Activated CD4-positive, alpha-beta T cell treated with anti-CD3 and anti-CD28 coated beads, Interleukin-2, amount 10 ng/mL, durations not matched to agents 7 days and 5 days (primary cell): ENCODE data around the gene TMEM35A. TPM values are rescaled to one million over a fixed set of nuclear protein-coding genes. Genes with fewer than 3 reads are reported as not detected.
A peak's percentile ranks its signal among the peaks of the same experiment; 100 is the strongest.
"Not testable (repeated sequence)": the region's sequence is repeated elsewhere in the genome, so short reads cannot be mapped to it uniquely, and the experiment has no call there.

Source experiments
- CTCF ChIA-PET: fragments of 350-600 bp; sonication (Branson Sonifier 250); formaldehyde crosslinking; loops from one replicate; lab custom pipeline; 2021; ENCODE audit warnings: antibody characterized with exemption; lab: Charles Lee
- POLR2A ChIA-PET: fragments of 350-600 bp; sonication (Branson Sonifier 250); formaldehyde crosslinking; loops from one replicate; lab custom pipeline; 2021; ENCODE audit warnings: antibody characterized with exemption; lab: Charles Lee
- DNase-seq: peaks from one replicate; pipeline ENCODE4 v3.0.0-alpha.2; 2020
- H3K27ac Mint-ChIP-seq: one replicate; pipeline ENCODE4 v1.8.0; 2021; ENCODE audit warnings: mild to moderate bottlenecking, moderate library complexity, mixed read lengths
- H3K27me3 Mint-ChIP-seq: one replicate; pipeline ENCODE4 v1.8.0; 2021; ENCODE audit warnings: mixed read lengths
- H3K36me3 Mint-ChIP-seq: one replicate; pipeline ENCODE4 v1.8.0; 2021; ENCODE audit warnings: low read depth, mixed read lengths
- H3K4me1 Mint-ChIP-seq: one replicate; pipeline ENCODE4 v1.8.0; 2021; ENCODE audit warnings: mixed read lengths
- H3K4me3 Mint-ChIP-seq: one replicate; pipeline ENCODE4 v1.8.0; 2021; ENCODE audit warnings: mild to moderate bottlenecking, moderate library complexity, mixed read lengths
- H3K9me3 Mint-ChIP-seq: one replicate; pipeline ENCODE4 v1.8.0; 2021; ENCODE audit warnings: mixed read lengths
- total RNA-seq, 2 experiments: library from RNA; stranded (reverse); gene quantifications; one replicate each; pipeline ENCODE4 v1.2.3, GENCODE V29; 2021

Gene TMEM35A
- not detected for total RNA-seq

- no peaks in the 10 kb centered on the region for H3K9me3 Mint-ChIP-seq
- no peak within 1 kb of the TSS for H3K27ac Mint-ChIP-seq
- H3K27me3 Mint-ChIP-seq: peaks cover 23% of the 10 kb centered on the region
- H3K4me3 Mint-ChIP-seq: no peak within 1 kb of the TSS
- no peaks in the 10 kb centered on the region for H3K4me1 Mint-ChIP-seq
- ChIA-PET POLR2A (no interaction called here), CTCF (interaction anchor here (0.6 kb wide), 1 partner anchor 29 kb away, joined by 3 read pairs; no protein-coding TSS in a partner anchor)
- no peaks in the 10 kb centered on the region for H3K36me3 Mint-ChIP-seq
- no peak for DNase-seq
Observed at GRCh38 chrX:101078716-101079598, at the start of gene TMEM35A. Gene TMEM35A (plus strand): TSS chrX:101078879. CDS start chrX:101079003, 124 bp downstream.

GRCh38 chrX:101029665-101030064, 49.0 kb upstream of the TMEM35A start:
- Mint-ChIP-seq H3K27me3 (no peaks in the 10 kb centered on the region), H3K36me3 (peaks cover 33% of the 10 kb centered on the region), H3K4me3 (no peak overlapping the region), H3K4me1 (peaks cover 5% of the 10 kb centered on the region), H3K9me3 (no peaks in the 10 kb centered on the region), H3K27ac (no peak overlapping the region)
- DNase-seq: no peak
- ChIA-PET CTCF (no interaction called here), POLR2A (no interaction called here)

- POLR2A ChIA-PET: no interaction called here
- peaks cover 24% of the 10 kb centered on the region for H3K36me3 Mint-ChIP-seq
- H3K27me3 Mint-ChIP-seq: no peaks in the 10 kb centered on the region
- no peaks in the 10 kb centered on the region for H3K4me1 Mint-ChIP-seq
- H3K9me3 Mint-ChIP-seq: no peaks in the 10 kb centered on the region
- H3K4me3 Mint-ChIP-seq: no peak overlapping the region
- DNase-seq: no peak
- CTCF ChIA-PET: no interaction called here
- no peak overlapping the region for H3K27ac Mint-ChIP-seq
Observed at GRCh38 chrX:101037231-101037630, 41.4 kb upstream of the TMEM35A start.

DNA sequence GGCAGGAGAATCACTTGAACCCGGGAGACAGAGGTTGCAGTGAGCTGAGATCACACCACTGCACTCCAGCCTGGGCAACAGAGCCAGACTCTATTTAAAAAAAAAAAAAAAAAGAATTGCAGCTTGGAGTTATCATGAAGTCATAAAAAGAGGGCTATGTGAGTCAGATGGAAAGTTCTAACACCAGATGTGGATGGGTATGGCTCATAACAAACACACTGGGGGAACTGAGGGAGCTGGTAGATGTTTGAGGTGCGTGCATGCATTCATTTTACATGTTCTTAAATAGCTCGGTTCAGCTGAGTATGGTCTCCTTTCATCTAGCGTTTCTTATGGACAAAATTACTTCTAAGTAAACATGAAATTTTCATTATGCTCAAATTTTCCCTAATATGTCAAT, 38.5 kb upstream of the TMEM35A start:
- DNase-seq: no peak
- Mint-ChIP-seq H3K36me3 (peaks cover 26% of the 10 kb centered on the region), H3K4me1 (peaks cover 2% of the 10 kb centered on the region), H3K9me3 (no peaks in the 10 kb centered on the region), H3K27ac (no peak overlapping the region), H3K4me3 (no peak overlapping the region), H3K27me3 (no peaks in the 10 kb centered on the region)
- ChIA-PET POLR2A (no interaction called here), CTCF (interaction anchor here (0.5 kb wide), 1 partner anchor 50 kb away, joined by 4 read pairs; no protein-coding TSS in a partner anchor)

- Mint-ChIP-seq H3K27me3 (no peaks in the 10 kb centered on the region), H3K27ac (peak overlapping the region; percentile 97), H3K36me3 (peaks cover 10% of the 10 kb centered on the region), H3K4me3 (peak overlapping the region; percentile 75), H3K4me1 (peaks cover 18% of the 10 kb centered on the region), H3K9me3 (no peaks in the 10 kb centered on the region)
- ChIA-PET CTCF (interaction anchor here (1.2 kb wide), 1 partner anchor 13 kb away, joined by 3 read pairs; no protein-coding TSS in a partner anchor), POLR2A (interaction anchor here (0.7 kb wide), 1 partner anchor 47 kb away, joined by 4 read pairs; the partner anchor contains the start of gene CENPI)
- no peak for DNase-seq
Observed at GRCh38 chrX:101051153-101051548, 27.5 kb upstream of the TMEM35A start.

- POLR2A ChIA-PET: no interaction called here
- H3K9me3 Mint-ChIP-seq: no peaks in the 10 kb centered on the region
- CTCF ChIA-PET: interaction anchor here (1.2 kb wide), 1 partner anchor 14 kb away, joined by 3 read pairs; no protein-coding TSS in a partner anchor
- H3K4me3 Mint-ChIP-seq: peak within 1 kb of the TSS; percentile 75
- peaks cover 10% of the 10 kb centered on the region for H3K36me3 Mint-ChIP-seq
- H3K27me3 Mint-ChIP-seq: no peaks in the 10 kb centered on the region
- peak within 1 kb of the TSS; percentile 97 for H3K27ac Mint-ChIP-seq
- DNase-seq: peak; percentile 88
- H3K4me1 Mint-ChIP-seq: peaks cover 21% of the 10 kb centered on the region
Observed at GRCh38 chrX:101051549-101052302, 27.0 kb upstream of the TMEM35A start, which contains the start of gene TRMT2B. Gene TRMT2B (minus strand): TSS chrX:101052111. CDS start chrX:101042289, 9,822 bp downstream.

DNA sequence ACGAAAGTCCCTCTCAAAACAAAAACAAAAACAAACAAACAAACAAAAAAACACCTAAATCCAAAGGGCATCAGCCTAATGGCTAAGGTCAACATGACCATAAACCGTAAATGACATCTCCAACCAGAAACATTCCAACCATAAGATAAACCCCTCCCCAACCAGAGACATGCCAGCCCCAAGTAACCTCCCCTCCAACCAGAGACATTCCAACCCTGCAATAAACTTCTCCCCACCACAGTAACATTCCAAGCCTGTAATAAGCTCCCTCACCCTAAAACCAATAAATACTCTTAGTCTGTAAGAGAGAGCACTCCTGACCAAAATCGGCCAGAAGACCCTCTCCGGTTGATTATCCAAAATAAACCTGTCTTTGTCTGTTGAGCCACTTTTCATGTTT, 22.1 kb upstream of the TMEM35A start:
- CTCF ChIA-PET: interaction anchor here (1.0 kb wide), 1 partner anchor 23 kb away, joined by 3 read pairs; no protein-coding TSS in a partner anchor
- H3K4me3 Mint-ChIP-seq, H3K27ac Mint-ChIP-seq, DNase-seq, H3K9me3 Mint-ChIP-seq, H3K27me3 Mint-ChIP-seq, H3K36me3 Mint-ChIP-seq, POLR2A ChIA-PET: not testable (repeated sequence)
- H3K4me1 Mint-ChIP-seq: peaks cover 16% of the 10 kb centered on the region

- DNase-seq: no peak
- ChIA-PET CTCF (interaction anchor here (1.0 kb wide), 1 partner anchor 24 kb away, joined by 3 read pairs; no protein-coding TSS in a partner anchor), POLR2A (no interaction called here)
- H3K9me3 Mint-ChIP-seq: no peaks in the 10 kb centered on the region
- no peak overlapping the region for H3K4me3 Mint-ChIP-seq
- no peaks in the 10 kb centered on the region for H3K36me3 Mint-ChIP-seq
- no peak overlapping the region for H3K27ac Mint-ChIP-seq
- peaks cover 13% of the 10 kb centered on the region for H3K4me1 Mint-ChIP-seq
- H3K27me3 Mint-ChIP-seq: no peaks in the 10 kb centered on the region
Observed at GRCh38 chrX:101057093-101057714, 21.5 kb upstream of the TMEM35A start.

GRCh38 chrX:101062176-101062575, 16.5 kb upstream of the TMEM35A start:
- no peaks in the 10 kb centered on the region for H3K9me3 Mint-ChIP-seq

DNA sequence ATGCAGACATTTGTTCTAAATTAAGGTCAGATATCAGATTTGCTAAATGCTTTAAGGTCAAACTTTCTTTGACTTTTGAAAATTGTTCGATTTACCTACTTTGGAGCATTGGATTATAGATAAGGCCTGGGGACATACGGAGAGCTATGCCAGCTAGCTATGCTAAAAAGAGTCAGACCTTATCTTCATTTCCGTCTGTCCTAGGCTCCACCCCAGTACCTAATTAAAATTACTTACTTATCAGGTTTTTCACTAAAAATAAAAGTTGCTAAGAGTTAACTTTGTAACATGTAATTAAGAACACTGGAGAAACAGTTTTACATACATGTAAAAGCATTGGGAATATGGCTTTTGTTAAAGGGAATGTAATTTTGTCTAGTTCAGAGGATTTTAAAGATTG, 7.1 kb upstream of the TMEM35A start:
- ChIA-PET CTCF (interaction anchor here (0.6 to 0.8 kb wide), 2 partner anchors 17 to 111 kb away, joined by 3 read pairs; no protein-coding TSS in a partner anchor), POLR2A (interaction anchor here (0.6 kb wide), 1 partner anchor 12 kb away, joined by 4 read pairs; no protein-coding TSS in a partner anchor)
- DNase-seq: no peak
- Mint-ChIP-seq H3K4me3 (no peak overlapping the region), H3K9me3 (no peaks in the 10 kb centered on the region), H3K4me1 (no peaks in the 10 kb centered on the region), H3K27me3 (no peaks in the 10 kb centered on the region), H3K27ac (no peak overlapping the region), H3K36me3 (no peaks in the 10 kb centered on the region)

More at GRCh38 chrX:101062176-101062575, 16.5 kb upstream of the TMEM35A start:
- CTCF ChIA-PET: no interaction called here
- no peak overlapping the region for H3K27ac Mint-ChIP-seq
- no peak for DNase-seq
- POLR2A ChIA-PET: no interaction called here
- H3K4me1 Mint-ChIP-seq: peaks cover 2% of the 10 kb centered on the region
- H3K36me3 Mint-ChIP-seq: no peaks in the 10 kb centered on the region
- no peak overlapping the region for H3K4me3 Mint-ChIP-seq
- peaks cover 2% of the 10 kb centered on the region for H3K27me3 Mint-ChIP-seq

DNA sequence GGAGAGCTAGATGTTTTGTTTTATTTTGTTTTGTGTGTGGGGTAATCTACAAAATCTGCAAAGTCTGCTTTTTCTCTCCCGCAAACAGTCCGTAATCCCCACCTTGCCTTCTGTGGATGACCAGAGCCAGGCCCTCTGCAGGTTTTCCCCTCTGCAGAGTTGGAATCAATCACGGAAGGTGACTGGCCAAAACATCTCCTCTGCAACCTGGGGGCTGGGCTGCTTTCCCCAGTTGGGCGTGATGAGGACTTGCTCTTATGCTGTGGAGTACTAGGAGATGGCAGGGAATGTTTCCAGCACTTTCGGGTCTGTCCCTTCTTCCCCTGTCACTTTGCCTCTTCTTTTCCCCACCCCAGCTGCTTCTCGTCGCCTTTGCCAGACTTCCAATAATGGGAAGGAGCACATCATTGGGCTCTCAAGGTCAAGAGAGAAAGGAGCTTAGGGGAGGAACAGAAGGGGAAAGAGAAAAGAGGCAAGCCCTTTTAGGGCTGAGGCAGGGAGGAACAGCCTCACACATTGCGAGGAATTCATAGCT, 1.1 kb downstream of the TMEM35A start:
- H3K4me1 Mint-ChIP-seq: no peaks in the 10 kb centered on the region
- no peak for DNase-seq
- no peaks in the 10 kb centered on the region for H3K9me3 Mint-ChIP-seq
- no peaks in the 10 kb centered on the region for H3K36me3 Mint-ChIP-seq
- H3K4me3 Mint-ChIP-seq: no peak overlapping the region
- H3K27ac Mint-ChIP-seq: no peak overlapping the region
- ChIA-PET POLR2A (no interaction called here), CTCF (interaction anchor here (0.8 to 1.0 kb wide), 2 partner anchors 13 to 14 kb away, joined by 3 read pairs; no protein-coding TSS in a partner anchor)
- H3K27me3 Mint-ChIP-seq: peaks cover 23% of the 10 kb centered on the region
